ENCODE measurements around the gene PPP2R3B. TPM values are rescaled to one million over a fixed set of nuclear protein-coding genes. Genes with fewer than 3 reads are reported as not detected.
A peak's percentile ranks its signal among the peaks of the same experiment; 100 is the strongest.

Gene PPP2R3B
- total RNA-seq, 2 donors from 2014 or later = 104 to 114 TPM

- intact Hi-C loops (cut with DNase I) = no loop called here
- DNase-seq (no peak), ATAC-seq (no peak)
These were observed 12.1 kb downstream of the PPP2R3B start for GRCh38 chrX:374596-374995.

GRCh38 chrX:373641-374471, 12.9 kb downstream of the PPP2R3B start:
- DNase-seq (no peak), ATAC-seq (peak; percentile 21 to 27)
- intact Hi-C loops (cut with DNase I) = no loop called here

- DNase-seq = no peak
- intact Hi-C loops (cut with DNase I) = no loop called here
These were observed 13.7 kb downstream of the PPP2R3B start for GRCh38 chrX:372856-373640.

GRCh38 chrX:371907-372306, 14.8 kb downstream of the PPP2R3B start:
- intact Hi-C loops (cut with DNase I) = no loop called here

More at GRCh38 chrX:372856-373640, 13.7 kb downstream of the PPP2R3B start:
- no peak for ATAC-seq

GRCh38 chrX:370963-371745, 15.6 kb downstream of the PPP2R3B start:
- DNase-seq (no peak), ATAC-seq (peak; percentile 7 to 19)
- intact Hi-C loops (cut with DNase I) = no loop called here

More at GRCh38 chrX:371907-372306, 14.8 kb downstream of the PPP2R3B start:
- no peak for DNase-seq
- no peak for ATAC-seq

- no peak for DNase-seq
- peak; percentile 51 to 65 for ATAC-seq
- intact Hi-C loops (cut with DNase I) = no loop called here
These were observed 16.3 kb downstream of the PPP2R3B start for GRCh38 chrX:370244-370962.

GRCh38 chrX:369563-370101, 17.1 kb downstream of the PPP2R3B start:
- intact Hi-C loops (cut with DNase I) = no loop called here
- DNase-seq = no peak

GRCh38 chrX:368811-369562, 17.7 kb downstream of the PPP2R3B start:
- intact Hi-C loops (cut with DNase I) = no loop called here
- ATAC-seq = peak; percentile 61 to 66
- DNase-seq = no peak

More at GRCh38 chrX:369563-370101, 17.1 kb downstream of the PPP2R3B start:
- peak; percentile 2 to 4 for ATAC-seq

- no peak for DNase-seq
These were observed 18.8 kb downstream of the PPP2R3B start for GRCh38 chrX:367866-368265.

GRCh38 chrX:367349-367748, 19.4 kb downstream of the PPP2R3B start:
- no peak for DNase-seq
- ATAC-seq = no peak
- intact Hi-C loops (cut with DNase I) = no loop called here

More at GRCh38 chrX:367866-368265, 18.8 kb downstream of the PPP2R3B start:
- intact Hi-C loops (cut with DNase I) = no loop called here
- peak in 1 of 2 donors; percentile 8 for ATAC-seq

- no peak for DNase-seq
- no peak for ATAC-seq
- intact Hi-C loops (cut with DNase I) = no loop called here
These were observed 22.9 kb downstream of the PPP2R3B start for GRCh38 chrX:363621-364375.

GRCh38 chrX:362937-363620, 23.6 kb downstream of the PPP2R3B start:
- intact Hi-C loops (cut with DNase I) = no loop called here
- ATAC-seq = no peak
- DNase-seq = no peak

- ATAC-seq (peak in 1 of 2 donors; percentile 10), DNase-seq (no peak)
- intact Hi-C loops (cut with DNase I) = no loop called here
These were observed 24.4 kb downstream of the PPP2R3B start for GRCh38 chrX:362351-362750.

GRCh38 chrX:361231-362145, 25.2 kb downstream of the PPP2R3B start:
- intact Hi-C loops (cut with DNase I) = no loop called here
- DNase-seq (no peak), ATAC-seq (peak in 1 of 2 donors; percentile 17)

- no peak for ATAC-seq
- no peak for DNase-seq
- intact Hi-C loops (cut with DNase I) = no loop called here
These were observed 26.1 kb downstream of the PPP2R3B start for GRCh38 chrX:360496-361150.
